HG02943 (cell line): Measurements from ENCODE around the gene ASAP3.
"Not testable (repeated sequence)": the region's sequence is repeated elsewhere in the genome, so short reads cannot be mapped to it uniquely, and the experiment has no call there.

Source experiments
- ATAC-seq: cut with Tn5 transposase; IDR thresholded peaks from one replicate; pipeline ENCODE4 v1.9.1; 2021; ENCODE audit warnings: mild to moderate bottlenecking, low read depth, moderate library complexity; ENCODE audit not compliant: unreplicated experiment

ASAP3 gene

GRCh38 chr1:23400324-23401114, 83.5 kb downstream of the ASAP3 start:
- ATAC-seq: no peak

DNA sequence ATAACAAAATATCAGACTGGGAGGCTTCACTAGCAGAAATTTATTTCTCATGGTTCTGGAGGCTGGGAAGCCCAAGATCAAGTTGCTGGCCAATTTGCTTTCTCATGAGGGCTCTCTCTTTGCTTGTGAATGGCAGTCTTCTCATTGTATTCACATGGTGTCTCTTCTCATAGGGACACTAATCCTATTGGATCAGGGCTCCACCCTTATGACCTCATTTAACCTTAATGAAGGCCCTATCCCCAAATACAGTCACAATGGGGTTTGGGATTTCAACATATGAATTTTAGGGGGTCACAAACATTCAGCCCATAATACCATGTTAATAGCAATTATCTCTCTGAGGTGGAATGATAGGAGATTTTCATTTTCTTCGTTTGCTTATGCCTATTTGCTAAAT, 84.8 kb downstream of the ASAP3 start:
- ATAC-seq: no peak

GRCh38 chr1:23397908-23398307, 86.1 kb downstream of the ASAP3 start:
- no peak for ATAC-seq

DNA sequence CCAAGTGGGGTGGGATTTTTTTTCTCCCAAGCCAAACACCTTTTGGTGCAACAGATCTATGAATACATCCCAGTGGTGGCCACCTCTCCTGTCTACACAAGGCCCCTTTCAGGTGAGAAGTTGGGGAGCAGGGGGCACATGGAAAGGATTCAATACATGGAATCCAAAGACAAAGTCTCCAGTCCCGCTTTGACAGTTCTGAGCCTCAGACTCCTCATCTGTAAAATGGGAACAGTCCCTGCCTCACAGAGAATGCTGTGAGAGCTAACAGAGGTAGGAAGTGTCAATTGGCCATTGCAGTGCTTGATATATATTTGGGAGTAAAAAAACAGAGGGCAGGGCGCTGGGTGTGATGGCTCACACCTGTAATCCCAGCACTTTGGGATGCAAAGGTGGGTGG, 87.6 kb downstream of the ASAP3 start:
- no peak for ATAC-seq

GRCh38 chr1:23395849-23396248, 88.1 kb downstream of the ASAP3 start:
- no peak for ATAC-seq

- ATAC-seq: no peak
Measured at GRCh38 chr1:23395154-23395724, 88.7 kb downstream of the ASAP3 start.

DNA sequence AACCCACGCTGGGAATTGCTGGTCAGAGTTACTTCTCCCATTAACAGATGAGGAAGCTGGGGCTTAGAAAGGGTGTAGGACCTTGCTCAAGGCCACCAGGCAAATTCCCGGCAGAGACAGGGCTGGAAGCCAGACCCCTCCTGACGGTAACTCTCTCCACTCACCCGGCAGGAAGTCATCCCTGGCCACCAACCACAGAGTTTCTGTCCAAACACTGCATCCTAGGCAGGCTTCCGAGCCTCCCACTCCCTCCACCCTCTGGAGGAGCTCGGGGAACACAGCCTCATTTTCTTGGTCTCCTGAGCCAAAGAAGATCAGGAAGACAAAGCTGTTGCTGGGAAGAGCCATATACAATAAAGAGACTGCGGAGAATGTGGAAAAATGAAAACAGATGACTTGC, 89.3 kb downstream of the ASAP3 start:
- ATAC-seq: no peak

DNA sequence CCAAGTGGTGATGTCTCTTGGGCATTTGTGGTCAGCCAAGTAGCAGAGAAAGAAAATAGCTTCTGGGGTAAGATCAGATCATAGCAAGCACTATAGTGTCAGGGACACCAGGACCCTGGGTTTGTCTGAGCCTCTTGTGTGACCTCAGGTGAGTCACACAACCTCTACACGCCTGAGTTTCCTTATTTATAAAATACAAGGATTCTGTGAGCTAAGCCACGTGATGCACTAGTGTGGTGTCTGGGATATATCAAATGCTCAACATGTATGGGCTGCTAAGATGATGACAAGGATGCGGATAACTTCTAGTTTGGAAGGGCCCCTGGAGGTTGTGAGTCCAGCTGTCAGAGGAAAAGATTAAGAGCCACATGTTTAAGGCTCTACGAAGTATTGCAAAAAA, 89.8 kb downstream of the ASAP3 start:
- ATAC-seq: no peak

GRCh38 chr1:23393706-23394105, 90.3 kb downstream of the ASAP3 start:
- ATAC-seq: no peak

- ATAC-seq: no peak
Measured at GRCh38 chr1:23392125-23392855, 91.7 kb downstream of the ASAP3 start.

DNA sequence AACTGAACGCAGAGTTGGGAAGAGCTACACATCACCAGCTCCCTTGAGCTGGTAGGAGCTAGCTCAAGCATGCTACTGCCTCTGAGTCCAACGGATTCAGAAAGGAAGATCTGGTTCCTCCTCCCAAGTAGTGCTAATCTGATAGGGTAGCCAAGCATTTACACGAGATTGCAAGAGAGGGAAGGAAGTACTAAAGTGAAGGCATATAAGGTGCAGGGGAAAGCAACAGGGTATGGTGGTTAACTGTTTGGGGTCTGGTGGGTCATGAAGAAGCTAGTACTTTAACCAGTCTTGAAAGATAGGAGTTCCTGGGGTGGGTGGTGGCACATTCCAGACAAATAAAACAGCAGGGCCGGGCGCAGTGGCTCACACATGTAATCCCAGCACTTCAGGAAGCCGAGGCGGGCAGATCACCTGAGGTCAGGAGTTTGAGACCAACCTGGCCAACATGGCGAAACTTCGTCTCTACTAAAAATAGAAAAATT, 94.1 kb downstream of the ASAP3 start:
- ATAC-seq: no peak

- ATAC-seq: no peak
Measured at GRCh38 chr1:23387494-23387893, 96.5 kb downstream of the ASAP3 start.

GRCh38 chr1:23385119-23385621, 98.8 kb downstream of the ASAP3 start:
- no peak for ATAC-seq

- no peak for ATAC-seq
Measured at GRCh38 chr1:23384312-23385058, 99.5 kb downstream of the ASAP3 start.

GRCh38 chr1:23383577-23384311, 100.2 kb downstream of the ASAP3 start:
- no peak for ATAC-seq

GRCh38 chr1:23381233-23381885, 102.6 kb downstream of the ASAP3 start:
- ATAC-seq: no peak

GRCh38 chr1:23380719-23381118, 103.3 kb downstream of the ASAP3 start:
- ATAC-seq: no peak

DNA sequence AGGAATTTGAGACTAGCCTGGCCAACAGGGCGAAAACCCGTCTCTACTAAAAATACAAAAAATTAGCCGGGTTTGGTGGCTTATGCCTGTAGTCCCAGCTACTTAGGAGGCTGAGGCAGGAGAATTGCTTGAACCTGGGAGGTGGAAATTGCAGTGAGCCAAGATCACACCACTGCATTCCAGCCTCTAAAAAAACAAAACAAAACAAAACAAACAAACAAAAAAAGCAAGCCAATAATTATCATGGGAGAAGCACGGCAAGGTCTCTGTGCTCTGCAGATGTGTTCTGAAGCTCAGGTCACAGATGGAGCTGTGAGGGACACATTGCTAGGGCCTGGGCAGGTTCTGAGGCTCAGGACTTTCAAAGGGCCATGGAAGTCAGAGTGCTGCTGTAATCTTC, 103.7 kb downstream of the ASAP3 start:
- ATAC-seq: not testable (repeated sequence)
